Measurements from ENCODE around the gene TRIM14.
A peak's percentile ranks its signal among the peaks of the same experiment; 100 is the strongest.

Gene TRIM14

DNA sequence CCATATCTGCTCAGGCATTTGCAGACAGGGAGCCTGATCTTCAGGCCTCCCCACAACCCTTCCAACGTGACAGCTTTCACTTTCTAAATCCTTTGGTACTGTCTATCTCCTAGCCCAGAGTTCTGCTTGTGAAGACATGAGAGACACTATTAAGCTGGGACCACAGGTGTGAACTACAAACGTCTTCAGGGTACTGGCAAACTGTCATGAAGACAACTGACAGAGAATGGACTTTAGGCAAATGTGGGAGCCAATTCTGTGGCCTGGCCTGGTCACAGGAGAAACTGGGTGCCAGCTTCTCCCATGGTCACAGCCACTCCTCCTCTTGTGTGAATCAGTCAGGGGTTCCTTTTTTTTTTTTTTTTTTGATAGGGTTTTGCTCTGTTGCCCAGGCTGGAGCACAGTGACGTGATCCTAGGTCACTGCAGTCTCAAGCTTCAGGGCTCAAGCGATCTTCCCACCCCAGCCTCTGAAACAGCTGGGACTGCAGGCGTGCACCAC is 10.4 kb downstream of the TRIM14 start:
- peak; percentile 83 for DNase-seq (ENCODE audit: low spot score)

DNA sequence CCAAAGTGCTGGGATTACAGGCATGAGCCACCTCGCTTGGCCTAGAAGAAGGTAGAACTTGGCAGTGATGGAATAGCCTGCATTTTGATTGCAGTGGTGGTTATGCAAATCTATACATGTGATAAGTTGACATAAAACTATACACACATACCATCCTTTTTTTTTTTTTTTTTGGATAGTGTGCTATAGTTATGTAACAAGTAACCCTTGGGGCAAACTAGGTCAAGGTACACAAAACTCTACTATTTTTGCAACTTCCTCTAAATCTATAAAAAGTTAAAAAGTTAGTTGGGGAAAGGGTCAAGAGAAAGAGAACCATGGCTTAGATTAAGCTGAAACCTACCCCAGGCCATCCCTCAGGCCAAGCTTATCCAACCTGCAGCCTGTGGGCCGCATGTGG is 11.1 kb downstream of the TRIM14 start:
- DNase-seq (ENCODE audit: low spot score): no peak

DNA sequence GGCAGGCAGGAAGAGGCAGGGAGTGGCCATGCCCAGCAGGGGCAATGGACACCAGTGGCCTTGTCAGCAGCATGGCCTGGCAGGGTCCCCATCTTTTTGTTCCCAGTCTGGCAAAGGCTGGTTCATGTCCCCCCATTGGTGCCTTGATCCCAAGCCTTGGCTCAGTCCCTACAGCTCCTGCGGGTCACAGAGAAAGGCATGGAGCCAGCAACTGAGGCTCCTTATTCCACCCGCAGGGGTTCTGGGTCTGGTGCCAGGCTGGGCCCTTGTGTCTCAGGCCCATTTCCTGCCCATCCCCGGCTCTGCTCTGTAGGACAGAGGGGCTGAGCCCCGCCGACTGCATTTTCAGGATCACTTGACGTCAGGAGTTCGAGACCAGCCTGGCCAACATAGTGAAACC is 14.0 kb downstream of the TRIM14 start:
- no peak for DNase-seq (ENCODE audit: low spot score)

DNA sequence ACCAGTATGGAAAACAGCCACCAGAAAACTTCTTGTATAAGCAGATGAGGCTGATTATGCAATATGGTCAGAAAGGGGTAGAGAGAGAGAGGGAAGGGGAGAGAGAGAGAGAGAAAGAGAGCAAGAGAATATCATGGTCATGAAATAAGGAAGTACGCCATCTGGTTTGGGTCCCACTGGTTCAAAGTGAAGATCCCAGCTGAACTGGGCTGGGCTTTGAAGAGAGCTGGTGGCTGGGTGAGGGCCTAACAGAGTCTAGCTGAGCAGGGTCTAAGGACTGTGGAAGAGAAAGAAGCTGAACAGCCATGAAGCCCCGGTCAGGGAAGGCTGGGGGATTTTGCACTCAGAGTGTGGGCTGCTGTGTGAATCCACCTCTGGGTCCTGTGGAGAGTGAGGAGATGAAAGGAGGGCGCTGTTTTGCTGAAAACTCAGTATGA is 14.6 kb downstream of the TRIM14 start:
- peak; percentile 93 for DNase-seq (ENCODE audit: low spot score)

DNA sequence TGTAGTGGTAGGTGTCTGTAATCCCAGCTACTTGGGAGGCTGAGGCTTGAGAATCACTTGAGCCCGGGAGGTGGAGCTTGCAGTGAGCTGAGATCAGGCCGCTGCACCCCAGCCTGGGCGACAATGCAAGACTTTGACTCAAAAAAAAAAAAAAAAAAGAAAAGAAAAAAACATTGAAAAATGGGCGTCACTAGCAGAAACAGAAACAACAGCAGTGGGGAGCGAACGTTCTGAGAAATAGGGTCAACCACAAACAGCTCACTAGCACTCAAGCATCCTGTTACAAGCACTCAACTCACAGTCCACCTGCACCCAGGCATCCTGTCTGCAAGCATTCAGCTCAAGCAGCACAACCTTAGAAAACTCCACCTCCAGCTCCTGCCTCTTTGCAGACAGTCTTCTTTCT is 17.2 kb downstream of the TRIM14 start:
- DNase-seq (ENCODE audit: low spot score): peak; percentile 94

DNA sequence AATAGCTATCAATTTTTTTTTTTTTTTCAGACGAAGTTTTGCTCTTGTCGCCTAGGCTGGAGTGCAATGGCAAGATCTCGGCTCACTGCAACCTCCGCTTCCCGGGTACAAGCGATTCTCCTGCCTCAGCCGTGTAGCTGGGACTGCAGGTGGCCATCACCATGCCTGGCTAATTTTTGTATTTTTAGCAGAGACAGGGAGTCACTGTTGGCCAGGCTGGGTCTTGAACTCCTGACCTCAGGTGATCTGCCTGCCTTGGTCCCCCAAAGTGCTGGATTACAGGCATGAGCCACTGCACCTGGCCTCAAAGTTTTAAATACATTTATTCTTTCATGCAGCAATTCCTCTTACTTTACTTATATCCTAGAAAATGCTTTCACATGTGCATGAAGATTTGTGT is 17.6 kb downstream of the TRIM14 start:
- no peak for DNase-seq (ENCODE audit: low spot score)

DNA sequence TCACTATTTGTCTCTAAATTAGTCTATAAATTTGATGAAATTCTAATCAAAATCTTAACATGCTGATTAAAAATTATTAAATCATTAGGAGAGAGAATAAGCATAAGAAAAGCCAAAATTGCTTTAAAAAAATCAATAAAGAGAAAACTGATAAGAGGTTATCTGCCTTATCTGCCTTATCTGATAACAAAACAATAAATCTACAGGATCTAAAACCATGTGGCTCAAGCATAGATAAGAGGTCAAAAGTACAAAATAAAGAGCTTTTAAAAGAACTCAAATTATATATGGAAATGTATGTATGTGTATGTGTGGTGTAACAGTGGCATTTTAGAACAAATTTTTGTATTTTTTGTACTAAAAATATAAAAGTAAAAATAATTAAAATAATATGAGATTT is 18.6 kb downstream of the TRIM14 start:
- DNase-seq (ENCODE audit: low spot score): no peak

DNA sequence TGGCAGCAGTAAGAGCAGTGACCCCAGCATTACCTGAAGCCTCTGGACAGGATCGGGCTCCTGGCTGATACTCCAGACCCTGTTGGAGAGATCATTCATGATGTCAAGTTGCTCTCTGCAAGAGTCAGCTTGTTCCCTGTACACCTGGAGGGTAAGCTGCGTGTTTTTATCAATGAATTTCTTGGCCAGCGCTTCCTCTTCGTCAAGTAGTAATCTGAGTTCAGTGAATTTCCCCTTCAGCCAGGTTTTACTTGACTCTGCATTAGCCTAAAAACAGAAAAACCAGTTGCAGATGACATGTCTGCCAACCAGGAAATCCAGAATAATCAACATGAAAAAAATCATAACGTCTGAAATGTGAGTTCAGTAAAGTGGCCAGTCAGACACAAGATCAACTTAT is 19.1 kb downstream of the TRIM14 start:
- DNase-seq (ENCODE audit: low spot score): no peak

DNA sequence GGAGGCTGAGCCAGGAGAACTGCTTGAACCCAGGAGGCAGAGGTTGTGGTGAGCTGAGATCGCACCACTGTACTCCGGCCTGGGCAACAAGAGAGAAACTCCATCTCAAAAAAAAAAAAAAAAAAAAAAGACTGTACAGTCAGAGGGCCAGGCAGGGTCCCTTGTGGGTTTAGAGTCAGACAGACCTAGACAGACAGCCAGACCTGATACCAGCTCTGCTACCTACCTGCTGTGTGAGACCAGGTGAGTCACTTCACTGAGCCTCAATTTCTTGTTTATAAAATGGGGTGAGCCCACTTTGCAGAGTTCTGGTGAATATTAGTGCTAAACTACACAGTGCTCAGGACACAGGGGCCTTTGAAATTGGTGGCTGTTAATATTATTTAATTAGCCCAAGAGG is 19.7 kb downstream of the TRIM14 start:
- DNase-seq (ENCODE audit: low spot score): no peak

DNA sequence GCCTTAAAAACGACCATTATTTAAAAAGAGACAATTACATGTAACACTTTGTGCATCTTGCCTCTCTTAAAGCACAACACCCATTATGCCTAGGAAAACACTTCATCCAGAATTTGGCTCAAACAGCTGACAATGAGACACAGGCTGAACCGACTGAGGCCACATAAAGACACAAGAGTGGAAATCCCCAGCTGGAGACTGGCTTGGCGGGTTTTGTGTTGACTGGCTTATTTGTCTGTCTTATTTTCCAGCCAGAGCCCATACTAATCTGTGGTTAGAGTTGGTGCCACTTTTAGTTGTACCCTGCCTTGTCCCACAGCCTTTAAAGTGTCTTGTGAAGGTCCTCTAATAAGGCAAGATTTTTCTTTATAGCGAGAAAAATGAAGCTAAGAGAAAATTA is 21.2 kb downstream of the TRIM14 start:
- DNase-seq (ENCODE audit: low spot score): peak; percentile 31

DNA sequence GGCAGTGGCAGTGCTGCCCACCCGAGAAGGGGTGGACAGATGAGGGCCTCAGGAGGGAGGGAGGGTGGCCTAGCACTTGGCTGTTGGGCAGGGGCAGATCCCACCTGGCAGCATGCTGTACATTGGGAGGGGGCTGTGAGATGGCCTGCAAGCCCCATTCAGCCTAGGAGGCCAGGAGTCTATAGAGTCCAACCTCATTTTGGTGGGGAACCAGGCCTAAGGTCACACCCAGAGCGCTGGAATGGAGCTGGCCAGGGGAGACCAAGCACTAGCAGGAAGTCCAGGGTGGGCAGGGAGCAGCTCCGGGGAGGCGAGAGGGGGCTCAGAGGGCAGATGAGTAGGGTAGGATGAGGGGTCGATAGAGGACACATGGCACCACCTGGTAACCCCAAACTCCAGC is 22.9 kb downstream of the TRIM14 start:
- DNase-seq (ENCODE audit: low spot score): no peak

DNA sequence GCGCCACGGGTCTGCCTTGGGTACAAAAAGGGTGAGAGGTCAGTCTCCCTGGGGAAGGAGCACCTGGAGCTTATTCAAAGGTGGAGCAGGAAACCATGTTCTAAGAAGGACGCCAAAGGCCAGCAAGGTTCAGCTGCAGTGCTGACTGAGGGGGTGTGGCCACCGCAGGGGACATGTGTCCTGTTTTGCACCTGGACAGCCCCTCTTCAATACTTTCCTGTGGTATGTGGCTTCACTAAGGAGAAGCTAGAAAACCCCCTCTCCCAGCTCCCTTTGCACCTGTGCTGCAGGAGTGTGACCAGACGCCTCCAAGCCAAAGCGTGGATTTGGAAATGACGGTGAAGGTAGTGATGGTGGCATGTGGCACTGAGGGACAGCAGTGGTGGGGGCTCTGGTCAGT is 23.6 kb downstream of the TRIM14 start:
- no peak for DNase-seq (ENCODE audit: low spot score)

DNA sequence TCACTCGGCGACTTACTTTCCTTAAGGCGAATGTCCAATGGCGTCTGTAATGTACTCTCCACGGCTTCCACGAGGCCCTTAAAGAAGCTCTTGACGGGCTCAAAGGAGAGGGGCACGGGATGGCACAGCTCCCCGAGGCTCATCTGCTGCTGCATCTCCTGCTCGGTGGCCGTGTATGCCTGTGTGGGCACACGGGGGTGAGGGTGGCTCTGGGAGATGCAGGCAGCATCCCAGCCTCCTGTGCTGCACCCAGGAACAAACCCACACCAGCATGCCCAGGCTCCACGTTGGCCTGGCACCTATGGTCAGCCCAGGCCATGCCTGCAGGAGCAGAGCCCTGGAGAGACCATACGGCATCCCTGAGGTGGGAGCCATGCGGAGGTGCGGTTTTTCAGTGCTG is 24.2 kb downstream of the TRIM14 start:
- no peak for DNase-seq (ENCODE audit: low spot score)

DNA sequence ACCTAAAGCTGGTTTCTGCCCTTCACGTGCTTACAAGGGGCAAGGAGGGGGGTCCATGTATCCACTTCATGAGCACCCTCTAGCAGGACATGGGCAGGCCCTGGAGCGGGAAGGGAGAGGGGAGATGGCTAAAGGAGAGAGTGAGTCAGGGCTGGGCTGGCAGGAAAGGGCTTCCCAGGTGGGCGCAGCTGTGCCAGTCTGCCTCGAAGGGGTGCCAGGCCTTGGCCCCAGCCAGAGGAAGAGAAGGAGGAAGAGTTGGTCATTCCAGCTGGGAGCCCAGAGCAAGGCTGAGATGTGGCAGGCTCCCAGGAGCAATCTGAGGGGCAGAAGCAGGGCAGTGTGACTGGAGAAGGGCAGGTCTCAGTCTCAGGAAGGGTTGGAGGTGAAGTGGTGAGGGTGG is 24.7 kb downstream of the TRIM14 start:
- DNase-seq (ENCODE audit: low spot score): no peak

DNA sequence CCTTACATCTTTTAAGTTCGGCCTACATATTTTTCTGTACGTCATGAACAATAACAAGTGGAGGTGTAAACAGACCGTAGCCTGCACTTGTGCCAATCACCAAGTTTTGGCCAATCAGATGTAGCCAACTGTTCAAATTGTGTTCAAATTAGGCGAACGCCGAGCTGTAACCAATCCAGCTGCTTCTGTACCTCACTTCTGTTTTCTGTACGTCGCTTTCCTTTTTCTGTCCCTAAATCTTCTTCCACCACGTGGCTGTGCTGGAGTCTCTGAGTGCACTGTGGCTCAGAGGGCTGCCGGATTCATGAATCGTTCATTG is 26.4 kb downstream of the TRIM14 start:
- DNase-seq (ENCODE audit: low spot score): no peak

DNA sequence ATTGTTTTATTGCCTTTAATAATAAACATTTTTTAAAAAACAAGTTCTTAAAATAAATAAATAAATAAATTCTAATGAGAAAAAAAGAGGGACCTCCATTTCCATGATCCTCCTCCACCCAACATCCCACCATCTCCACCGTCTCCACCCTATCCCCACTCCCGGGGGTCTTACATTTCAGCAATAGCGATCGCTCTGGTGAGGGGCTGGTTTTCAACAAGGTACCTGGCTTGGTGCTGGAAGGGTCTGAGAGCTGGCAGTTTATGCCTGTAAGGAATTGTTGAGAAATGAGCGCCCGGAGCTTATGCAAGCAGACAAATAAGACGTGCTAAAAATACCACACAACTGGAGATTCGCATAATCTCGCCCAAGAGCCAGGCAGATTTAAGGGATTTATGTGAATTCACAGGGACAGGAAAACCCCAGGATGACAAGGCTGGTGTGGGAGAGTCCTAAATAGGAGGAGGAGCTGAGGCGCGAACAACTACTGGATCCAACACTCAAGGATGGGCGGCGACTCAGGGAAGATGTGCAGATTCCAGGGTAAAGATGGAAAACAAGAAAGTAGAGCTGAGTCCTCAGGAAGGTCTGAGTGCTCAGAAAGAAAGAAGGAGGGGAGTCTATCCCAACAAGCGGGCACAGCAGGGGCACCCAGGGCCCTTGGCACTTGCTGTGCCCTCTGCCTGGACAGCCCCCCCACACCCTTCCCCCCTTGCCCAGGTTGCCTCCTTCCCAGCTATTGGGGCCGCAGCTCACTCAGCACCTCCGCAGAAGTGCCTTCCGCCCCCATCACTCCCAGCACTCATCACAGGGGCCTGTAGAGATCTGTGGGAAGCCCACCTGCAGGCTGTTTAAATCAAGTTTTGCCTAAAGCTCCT is 27.0 kb downstream of the TRIM14 start:
- no peak for DNase-seq (ENCODE audit: low spot score)

DNA sequence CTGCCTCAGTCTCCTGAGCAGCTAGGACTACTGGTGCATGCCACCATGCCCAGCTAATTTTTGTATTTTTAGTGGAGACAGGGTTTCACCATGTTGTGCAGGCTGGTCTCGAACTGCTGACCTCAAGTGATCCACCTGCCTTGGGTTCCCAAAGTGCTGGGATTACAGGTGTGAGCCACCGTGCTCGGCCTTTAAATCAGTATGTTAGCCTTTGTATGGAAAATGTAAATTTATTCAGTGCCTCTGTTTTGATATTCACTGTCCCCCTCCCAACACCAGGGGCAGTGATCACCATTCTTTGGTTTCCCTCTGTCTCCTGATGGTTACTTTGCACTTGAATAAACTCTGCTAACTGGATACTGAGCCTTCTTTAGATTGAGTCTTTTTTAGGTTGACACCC is 28.3 kb downstream of the TRIM14 start:
- DNase-seq (ENCODE audit: low spot score): peak; percentile 30

DNA sequence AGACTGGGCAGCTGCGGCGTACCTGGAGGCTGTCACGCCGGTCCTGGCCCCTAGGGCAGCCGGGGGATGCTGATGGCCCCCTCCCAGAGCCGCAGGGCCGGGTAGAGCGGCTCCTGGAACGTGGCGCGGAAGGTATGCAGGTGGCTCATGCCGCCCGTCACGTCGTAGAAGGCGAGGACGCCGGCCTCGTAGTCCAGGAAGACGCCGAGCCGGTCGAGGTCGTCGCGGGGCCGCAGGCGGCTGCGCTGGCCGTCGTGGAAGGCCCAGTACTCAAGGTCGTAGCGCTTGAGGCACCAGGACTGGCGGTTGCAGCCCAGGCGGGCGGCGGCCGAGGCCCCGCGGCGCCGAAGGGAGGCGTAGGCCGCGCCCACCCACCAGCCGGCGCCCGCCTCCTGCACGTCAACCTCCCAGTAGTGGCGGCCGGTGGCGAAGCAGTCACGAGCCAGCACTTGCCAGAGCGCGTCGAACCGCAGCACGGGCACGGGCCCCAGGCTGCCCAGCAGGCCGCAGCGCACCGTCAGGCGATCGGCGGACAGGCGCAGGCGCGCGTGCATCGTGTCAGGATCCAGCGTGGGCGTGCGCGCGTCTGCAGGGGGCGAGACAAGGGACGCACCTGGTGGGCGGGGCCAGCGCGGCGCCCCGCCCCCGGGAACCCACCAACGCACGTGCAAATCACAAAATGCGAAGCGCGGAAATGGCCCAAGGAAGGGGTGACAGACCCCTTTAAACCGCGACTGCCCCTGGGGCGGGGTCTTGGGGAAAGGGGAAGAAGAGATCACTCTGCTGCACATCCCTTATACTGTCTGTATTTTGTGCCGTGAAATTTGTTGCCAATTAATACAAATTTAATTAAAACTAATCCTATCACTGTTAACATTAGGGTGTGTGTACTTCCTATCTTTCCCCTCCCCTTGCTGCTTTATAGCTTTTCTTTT is 31.3 kb downstream of the TRIM14 start:
- DNase-seq (ENCODE audit: low spot score): peak; percentile 81

DNA sequence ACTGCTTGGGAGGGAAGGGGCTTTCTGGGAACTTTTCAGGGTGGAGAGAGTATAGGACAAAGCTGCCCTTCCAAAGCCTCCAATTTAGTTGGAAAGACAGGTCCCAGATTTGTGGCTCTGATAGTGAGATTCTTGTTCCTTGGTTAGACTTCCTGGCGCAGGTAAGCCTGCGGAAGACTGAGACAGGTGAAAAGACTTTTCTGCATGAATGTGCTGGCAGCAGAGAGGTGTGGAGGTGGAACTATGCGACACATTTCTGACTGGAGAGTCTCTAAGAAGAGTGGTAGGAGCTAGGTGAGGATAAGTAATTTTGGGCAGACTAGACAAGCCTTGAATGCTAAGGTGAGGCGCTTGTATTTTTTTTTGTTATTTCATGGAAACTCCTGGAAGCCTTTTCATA is 32.6 kb downstream of the TRIM14 start:
- no peak for DNase-seq (ENCODE audit: low spot score)

DNA sequence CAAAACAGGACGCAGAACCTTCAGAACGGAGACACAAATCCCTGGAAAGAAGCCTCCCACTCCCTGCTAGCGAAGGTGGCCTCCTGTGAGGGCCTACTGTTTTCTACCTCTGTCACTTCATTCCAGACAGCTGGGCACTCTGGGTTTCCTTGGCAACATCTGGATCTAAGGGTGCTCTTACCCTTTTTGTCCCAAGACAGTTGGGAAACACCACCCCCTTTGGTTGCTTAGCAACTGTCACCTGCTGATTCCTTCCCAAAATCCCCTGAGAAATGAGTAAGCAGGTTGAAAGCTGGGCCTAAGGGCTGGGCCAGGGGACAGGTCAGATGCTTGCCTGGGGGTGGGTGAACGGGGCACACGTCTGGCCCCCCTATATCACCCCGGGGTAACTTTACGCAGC is 33.1 kb downstream of the TRIM14 start:
- no peak for DNase-seq (ENCODE audit: low spot score)

DNA sequence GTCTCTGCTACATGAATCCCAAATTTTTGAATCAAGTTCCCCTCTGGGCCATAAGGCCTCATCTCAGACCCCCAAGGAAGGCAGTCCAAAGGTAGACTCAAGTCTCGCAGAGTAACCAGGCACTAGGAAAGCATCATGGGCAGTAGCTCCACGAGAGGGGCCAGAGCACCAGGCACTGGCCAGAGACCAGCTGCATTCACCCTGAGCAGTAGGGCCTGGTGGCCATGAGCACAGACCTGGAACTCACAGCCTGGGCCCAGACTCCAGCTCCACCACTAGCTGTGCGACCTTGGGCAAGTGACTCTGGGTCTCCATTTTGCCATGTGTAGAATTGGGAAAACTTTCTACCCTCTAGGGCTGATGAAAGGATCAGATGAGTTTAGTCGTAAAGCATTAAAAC is 34.0 kb downstream of the TRIM14 start:
- DNase-seq (ENCODE audit: low spot score): no peak

DNA sequence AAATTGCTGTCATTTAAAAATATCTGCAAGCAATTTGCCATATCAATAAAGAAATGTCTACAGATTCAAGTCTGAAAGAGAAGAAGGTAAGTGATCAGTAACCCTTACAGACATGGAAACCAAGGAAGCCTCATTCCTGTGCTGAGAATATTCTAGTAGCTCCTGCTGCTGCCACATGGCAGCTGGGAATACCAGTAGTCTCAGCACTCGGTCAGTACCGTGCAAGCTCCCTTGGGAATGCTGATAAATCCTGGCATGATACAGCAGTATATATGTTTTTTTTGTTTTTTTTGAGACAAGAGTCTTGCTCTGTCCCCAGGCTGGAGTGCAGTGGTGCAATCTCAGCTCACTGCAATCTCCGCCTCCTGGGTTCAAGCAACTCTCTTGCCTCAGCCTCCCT is 34.6 kb downstream of the TRIM14 start:
- DNase-seq (ENCODE audit: low spot score): no peak

DNA sequence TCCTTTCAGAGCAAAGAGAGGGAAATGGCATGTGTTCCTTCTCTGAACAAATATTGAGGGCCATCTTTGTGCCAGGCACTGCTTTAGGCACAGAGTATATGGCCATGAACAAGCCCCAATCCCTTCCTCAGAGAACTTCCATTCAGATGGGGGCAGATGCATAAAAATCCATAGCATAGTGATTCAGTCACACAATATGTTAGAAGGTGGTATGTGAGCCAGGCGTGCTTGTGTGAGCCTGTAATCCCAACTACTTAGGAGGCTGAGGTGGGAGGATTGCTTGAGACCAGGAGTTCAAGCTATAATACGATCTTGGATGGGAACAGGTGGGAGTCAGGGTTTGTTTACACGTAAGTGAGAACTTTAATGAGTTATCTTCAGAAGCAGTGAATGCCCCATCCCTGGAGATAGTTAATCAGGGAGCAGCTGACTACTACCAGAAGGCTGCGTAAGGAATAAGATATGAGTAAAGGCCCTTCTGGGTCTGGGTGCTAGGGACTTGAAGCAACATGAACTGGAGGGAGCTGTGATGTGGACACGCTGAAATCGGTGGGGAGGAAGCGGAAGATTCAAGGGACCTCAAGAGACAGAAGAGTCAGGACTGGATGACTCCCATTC is 35.3 kb downstream of the TRIM14 start:
- DNase-seq (ENCODE audit: low spot score): no peak

All from NAMALWA (cell line).